NK-92 treated with Interleukin-12 subunit alpha and Interleukin-12 subunit beta, amount 100 ng/mL, for 24 hours (cell line): ENCODE data around the gene TBC1D10A.
"Not testable (repeated sequence)": the region's sequence is repeated elsewhere in the genome, so short reads cannot be mapped to it uniquely, and the experiment has no call there.

Experiments
- DNase-seq: peaks from one replicate; lab custom pipeline; 2025; lab: John Stamatoyannopoulos, UW

Gene TBC1D10A

DNA sequence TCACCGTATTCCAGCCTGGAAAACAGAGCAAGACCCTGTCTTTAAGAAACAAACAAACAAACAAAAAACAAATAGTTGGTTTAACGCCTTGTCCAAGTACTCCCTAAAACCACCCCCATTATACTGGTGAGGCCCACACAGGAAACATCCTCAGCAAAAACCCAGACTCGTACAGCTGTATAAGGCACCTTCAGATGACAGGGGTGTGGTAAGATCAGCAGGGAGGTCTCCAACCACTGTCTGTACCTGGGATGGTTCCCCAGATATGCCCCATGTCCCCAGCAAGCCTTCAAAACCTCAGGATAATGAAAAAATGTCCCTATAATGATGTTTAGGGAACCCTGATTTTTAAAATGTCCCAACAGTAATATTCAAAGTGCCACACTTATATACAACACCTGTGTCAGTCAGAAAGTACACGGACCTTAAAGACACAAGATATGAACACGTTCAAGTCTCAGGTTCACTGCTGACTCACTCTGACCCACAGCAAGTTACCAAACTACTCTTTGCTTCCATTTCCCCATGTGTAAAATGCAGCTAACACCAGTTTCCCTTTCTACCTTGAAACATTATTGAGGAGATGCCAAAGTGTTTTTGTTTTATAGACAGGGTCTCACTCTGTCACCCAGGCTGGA is 20.6 kb upstream of the TBC1D10A start:
- no peak for DNase-seq

DNA sequence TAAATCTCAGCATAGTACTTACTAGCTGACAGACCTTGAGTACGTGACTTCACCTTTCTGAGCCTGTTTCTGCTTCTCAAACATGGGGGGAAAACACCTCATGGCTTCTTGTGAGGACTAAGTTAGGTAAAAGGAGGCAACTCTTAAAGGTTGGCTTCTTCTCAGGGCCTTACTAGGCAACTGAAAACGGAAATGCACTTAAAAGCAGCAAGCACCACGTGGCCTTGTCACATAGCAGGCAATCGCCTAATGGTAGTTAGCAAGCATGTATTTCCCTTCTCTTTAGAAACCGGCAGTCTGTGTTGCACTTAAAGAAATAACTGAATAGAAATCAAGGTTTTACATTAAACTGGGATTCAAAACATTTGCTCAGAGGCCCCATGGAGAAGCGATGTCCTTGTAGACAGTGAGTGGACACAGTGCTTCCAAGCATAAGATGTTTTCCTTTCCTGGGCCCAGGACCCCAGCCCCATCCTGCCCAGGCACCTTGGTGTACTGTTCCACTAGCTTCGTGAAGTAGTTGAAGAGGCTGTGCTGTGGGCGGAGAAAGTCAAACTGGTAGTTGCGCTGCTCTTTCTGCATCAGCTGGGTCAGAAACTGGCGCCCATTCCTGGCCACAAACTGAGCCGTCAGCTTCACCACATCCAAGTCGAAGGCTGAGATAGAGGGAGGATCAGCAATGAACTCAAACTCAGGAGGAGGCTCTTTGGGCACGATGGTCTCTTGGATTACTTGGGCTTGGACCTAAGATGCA is 17.9 kb upstream of the TBC1D10A start:
- no peak for DNase-seq

DNA sequence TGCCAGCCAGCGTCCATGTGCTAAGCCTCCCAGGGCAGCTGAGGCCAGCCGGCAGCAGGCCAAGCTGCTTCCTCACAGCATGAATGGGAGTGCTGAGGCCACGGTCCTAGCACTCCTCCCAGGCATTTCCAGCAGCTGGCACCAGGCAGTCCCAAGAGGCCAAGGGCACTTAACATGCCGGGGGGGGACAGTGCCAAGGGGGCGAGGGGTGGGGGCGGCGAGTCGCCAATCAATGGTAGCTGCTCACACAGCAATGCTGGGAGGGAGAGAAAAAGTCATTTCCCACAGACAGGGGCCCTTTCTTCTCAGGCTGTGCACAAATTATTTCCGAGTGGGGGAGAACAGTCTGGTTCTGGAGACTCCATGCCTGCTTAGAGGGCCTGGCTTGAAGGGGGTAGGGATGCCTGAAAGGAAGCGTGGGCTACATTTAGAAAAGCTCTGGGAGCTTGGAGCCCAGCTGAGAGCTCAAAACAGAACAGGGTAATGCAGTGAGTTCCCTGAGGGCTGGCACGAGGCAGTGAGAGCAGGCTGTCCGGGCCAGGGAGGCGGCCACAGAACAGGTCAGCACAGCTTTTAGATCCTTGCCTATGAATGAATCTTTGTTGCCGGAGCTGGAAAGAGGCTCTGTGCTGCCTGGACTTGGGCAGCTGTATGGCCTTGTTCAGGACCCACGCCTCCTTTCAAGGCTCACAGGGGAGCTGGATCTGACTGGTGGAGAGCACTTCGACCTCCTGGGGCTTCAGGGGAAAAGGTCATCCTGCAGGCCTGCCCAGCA is 14.4 kb upstream of the TBC1D10A start:
- DNase-seq: no peak

DNA sequence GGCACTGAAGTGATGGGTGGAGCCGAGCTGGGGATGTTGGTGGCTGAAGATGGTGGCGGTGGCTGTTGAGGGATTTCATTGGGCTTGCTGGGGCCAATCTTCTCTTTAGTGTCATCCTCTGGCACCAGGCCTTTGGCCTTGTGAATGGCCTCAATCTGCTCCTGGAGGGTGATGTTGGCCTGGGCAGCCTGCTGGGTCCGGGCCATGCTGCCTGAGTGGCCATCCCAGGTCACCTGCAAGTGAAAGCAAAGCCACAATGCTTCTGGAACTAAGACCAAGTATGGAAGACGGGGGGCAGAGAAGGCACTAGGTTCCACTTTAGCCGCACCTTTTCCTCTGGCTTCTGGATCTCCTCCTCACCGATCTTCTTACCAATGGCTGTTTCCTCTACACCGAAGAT is 12.1 kb upstream of the TBC1D10A start:
- DNase-seq: no peak

DNA sequence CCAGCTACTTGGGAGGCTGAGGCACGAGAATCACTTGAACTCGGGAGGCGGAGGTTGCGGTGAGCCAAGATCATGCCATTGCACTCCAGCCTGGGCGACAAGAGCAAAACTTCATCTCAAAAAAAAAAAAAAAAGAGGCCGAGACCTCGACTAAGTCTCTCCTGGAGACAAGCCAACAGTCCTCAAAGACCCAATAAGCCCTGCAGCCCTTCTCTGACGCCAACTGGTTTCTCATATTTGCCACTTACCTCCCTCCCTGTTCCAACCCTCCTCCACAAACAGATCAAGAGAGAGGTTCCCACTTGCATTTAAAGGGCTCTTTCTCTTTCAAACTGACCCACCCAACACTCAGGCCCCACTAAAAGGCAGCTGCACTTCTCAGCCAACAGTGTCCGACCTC is 11.6 kb upstream of the TBC1D10A start:
- DNase-seq: not testable (repeated sequence)

DNA sequence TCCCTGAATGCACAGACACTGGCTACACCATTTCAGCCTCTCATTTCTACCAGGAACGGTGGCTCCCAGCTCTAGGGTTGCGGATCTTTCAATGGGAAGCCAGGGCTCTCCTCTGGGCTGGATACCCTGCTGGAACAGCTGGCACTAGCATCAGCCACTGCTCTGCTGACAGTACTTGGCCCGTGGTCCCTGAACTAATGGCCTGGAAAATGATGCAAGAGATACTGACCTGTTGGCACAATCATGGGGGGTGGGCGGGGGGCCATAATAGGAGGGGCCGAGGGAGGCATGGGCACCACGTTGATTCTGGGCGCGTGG is 10.7 kb upstream of the TBC1D10A start:
- no peak for DNase-seq

DNA sequence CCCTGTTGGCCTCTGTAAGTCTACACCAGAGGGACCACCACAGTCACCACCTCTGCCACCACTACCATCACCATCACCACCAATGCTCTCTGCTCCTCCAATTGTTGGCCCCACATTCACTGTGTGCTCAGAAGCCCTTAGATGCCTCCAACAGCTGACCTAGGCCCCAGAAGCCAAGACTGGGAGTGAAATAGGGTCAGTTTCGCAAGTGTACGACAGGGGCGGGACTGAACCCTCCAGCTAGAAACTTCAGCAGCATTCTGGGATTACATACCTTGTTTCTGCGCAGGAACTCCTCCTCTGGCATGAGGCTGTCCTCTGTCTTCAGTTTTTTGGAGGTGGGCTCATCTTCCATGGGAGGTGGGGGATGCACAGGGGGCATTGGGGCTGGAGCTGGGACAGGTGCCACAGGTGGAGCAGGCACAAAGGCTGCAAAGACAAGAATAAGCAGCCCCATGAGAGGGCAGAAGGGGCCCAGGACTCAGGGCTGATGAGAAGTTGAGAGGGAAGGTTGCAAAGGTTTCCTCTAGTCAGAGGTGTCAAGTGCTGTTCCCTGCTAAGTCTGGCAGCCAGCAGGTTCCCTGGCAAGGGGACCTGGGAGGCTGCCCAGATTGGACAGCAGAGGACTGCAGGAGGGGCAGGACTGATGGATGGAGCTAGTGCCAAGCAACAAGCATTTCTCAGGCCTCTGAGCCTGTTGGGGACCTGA is 10.2 kb upstream of the TBC1D10A start:
- DNase-seq: no peak

DNA sequence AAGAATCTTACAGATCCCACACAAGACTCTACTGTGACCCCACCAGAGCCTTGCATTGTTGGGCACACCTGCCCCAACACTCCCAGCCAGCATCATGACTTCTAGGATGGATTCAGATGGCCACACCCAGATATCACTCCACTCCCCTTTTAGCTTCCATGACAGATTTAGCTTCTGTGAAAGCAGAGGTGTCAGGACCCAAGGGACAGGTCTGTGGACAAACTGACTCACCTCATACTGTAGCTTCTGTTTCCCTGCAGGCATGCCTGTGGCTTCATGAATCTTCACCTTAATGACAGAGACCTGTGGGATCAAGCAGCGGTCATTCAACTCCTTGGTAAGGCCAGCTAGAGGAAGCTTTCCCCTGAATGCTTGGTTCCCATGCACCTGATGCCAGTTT is 8.5 kb upstream of the TBC1D10A start:
- no peak for DNase-seq

DNA sequence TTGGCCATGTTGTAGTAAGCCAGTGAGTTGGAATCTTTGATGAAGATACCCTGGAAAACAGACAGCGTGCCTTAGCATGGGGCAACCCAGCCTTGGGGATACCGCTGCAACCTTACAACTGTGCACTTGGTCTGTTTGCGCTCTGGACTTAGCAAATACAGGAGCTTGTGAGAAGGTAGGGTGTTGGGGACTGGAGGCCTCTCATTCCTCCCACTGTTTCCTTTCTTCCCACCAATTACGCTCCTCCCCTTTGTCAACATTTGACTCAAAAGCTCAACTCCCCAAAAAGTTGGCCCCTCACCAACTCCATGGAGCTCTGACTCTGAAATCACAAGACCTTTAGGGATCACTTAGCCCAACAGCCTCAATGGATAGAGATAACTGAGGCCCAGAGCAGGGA is 7.9 kb upstream of the TBC1D10A start:
- DNase-seq: no peak

DNA sequence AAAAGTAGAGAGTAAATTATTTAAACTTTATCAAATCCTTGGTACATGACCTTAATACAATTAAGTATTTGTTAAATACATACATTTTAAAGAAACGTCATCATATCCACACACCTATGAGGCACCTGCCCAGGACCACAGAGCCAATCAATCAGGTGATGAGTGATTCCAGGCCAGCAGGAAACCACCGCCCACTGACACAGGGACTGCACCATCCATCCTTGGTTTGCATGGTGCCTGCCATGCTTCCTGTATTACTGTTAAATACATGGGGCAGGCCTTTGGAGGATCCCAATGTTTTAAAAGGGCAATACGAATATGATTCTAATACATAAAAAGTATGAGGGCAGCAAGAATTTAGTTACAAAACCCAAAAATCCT is 7.0 kb upstream of the TBC1D10A start:
- DNase-seq: no peak

DNA sequence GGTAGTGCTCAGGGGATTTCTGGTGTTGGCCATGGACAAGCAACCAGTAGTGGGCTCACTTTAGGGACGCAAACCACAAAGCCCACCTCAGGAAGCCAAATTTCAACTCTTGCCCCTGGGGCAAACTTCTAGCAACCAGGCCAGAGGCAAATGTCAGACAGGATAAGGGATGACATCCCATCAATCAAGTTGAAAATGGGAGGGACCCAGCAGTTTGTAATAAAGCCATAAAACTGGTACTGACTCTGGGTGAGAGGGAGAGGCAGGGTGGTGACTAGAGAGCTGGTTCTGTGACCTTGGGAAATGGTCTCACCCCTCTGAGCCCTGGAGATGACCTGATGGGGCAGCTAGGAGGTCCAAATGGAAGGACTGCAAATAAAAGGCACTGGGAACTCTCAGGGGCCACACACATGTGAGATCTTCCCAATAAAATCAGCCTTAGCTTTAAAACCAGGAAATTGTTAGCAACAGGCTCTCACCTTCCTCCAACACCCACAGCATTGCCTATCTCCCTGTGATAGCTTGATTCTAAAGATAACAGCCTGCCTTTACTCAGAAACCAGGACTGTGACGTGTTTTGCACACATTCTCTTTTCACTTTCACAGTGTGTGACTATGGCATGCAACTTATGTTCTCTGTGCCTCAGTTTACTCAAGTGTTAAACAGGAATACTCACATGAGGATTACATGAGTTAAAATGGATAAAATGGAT is 6.4 kb upstream of the TBC1D10A start:
- no peak for DNase-seq

DNA sequence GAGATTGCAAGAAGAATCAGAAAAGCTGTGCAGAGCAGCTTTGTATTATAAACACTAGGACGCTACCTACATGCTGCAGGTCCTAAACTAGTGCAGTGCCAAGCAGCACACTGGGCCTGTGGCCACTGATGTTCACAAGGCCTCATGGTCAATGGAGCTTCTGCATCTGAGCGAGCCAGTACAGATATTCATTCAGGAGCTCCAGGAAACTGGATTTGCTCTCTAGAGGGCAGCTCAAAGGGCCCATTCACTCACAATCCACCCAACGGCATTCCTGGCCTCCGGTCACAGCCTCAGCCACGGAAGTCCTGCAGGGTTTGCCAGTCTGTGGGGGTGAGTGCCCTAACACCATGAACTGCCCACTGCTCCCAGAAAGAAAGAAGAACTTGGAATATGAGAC is 5.8 kb upstream of the TBC1D10A start:
- no peak for DNase-seq

DNA sequence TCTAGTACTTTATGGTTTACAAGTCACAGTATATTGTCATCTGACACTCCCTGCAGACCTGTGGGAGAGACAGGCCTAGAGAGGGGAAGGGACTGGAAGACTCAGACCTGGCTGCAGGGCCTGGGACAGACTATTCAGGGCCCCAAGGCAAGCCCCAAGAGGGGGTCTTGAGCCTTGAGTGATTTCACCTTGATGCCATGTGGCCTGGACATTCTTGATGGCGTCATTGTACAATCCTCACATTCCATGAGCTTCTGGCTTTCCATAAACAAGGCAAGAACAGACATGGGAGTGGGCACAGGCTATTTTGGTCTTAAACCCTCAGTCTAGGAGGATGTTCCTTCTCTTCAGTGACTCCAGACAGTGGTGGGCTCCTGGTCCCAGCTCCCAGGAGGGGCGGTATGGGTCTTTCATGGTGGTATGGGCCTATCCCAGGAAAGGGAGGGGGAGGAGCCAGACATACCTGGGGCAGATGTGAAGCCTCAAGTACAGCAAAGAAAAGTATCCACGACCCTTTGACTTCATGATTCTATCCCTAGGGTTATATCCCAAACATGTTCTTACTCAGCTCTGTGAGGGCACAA is 1.8 kb upstream of the TBC1D10A start:
- DNase-seq: no peak

DNA sequence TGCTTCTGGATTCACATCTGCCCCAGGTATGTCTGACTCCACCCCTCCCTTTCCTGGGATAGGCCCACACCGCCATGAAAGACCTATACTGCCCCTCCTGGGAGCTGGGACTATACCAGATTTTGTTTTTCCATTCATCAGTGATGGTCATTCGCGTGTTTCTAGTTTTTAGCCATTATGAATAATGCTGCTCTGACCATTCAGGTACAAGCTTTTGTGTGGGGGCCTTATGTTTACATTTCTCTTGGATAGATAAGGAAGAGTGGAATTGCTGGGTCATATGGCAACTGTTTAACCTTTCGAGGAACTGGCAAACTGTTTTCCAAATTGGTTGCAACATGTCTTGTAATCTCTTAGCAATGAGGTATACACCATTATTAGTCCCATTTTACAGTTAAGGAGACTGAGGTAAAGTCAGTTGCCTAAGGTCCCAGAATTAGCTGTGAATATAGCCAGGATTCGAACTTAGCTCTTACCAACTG is 1.2 kb upstream of the TBC1D10A start:
- DNase-seq: no peak

DNA sequence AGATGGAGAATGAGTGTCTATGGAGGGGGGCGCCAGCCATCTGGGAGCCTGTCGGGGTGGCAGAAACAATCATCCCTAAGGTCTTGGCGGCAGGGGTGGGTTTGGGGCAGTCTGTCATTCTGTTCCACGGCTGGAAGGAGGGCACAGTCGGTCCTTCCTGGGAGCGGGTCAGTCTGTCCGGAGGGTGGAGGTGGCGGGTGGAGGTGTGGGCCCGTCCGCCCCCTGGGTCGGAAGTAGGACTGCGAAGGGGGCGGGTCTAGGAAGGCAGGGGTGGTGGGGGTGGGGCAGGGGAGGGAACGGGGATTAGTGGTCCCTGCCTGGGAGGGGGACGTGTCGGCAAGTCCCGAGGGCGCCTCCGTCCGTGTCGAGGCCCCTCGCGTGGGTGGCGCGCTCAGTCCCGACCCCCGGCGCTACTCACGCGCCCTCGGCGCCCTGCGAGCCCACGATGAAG is 461 bp downstream of the TBC1D10A start:
- peak; percentile 50 for DNase-seq

DNA sequence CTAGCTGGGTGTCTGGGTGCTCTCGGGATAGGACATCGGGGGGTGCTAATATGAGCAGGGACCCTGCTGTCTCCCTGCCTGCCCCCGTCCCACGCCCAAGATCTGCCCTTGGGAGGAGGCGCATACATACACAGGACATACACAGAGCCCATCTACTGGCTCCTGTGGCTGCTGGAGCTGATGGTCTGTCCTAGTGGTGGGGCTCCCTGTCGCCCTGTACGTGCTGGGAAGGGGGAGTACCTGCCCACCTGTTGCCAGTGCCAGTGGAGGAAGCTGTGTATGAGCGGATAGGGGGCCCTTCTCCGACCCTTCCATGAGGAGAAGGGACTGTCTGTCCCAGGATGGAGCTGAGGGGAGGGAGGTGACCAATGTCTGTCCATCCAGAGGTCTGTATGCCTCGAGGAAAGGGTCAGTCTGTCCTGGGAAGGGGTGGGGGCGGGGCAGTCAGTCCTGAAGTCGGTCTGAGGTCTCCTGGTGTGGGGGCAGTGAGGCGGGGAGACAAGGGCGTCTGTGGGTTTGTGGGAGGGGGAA is 952 bp downstream of the TBC1D10A start:
- DNase-seq: no peak

DNA sequence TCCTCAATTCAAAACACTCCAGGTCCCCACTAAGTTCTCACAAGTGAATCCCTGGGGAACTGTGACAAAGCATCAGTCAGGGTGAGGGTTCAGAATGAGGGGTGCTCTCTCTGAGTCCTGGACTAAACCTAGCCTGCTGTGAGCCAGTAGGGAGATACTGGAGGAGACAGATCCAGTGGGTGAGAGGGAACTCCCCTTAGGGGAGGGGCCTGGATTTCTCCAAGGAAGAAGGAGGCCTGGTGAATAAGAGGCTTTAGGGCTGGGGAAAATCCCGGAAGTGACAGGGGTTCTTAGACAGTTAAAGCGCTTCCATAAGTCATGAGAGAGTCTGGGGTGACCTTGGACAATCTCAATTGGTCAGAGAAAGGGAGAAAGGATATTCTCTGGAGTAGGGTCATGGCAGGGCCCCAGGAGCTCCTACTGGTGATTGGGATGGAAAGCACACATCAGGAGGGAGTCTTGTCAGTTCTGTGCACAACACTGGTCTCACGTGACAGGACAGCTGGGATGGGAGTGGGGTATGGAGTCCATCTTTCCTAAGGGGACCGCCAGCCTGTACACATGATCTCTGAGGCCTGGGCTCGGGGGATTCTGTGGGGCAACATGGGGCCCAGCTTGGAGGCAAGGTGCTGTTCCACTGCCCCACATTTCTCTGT is 1.5 kb downstream of the TBC1D10A start:
- DNase-seq: no peak

DNA sequence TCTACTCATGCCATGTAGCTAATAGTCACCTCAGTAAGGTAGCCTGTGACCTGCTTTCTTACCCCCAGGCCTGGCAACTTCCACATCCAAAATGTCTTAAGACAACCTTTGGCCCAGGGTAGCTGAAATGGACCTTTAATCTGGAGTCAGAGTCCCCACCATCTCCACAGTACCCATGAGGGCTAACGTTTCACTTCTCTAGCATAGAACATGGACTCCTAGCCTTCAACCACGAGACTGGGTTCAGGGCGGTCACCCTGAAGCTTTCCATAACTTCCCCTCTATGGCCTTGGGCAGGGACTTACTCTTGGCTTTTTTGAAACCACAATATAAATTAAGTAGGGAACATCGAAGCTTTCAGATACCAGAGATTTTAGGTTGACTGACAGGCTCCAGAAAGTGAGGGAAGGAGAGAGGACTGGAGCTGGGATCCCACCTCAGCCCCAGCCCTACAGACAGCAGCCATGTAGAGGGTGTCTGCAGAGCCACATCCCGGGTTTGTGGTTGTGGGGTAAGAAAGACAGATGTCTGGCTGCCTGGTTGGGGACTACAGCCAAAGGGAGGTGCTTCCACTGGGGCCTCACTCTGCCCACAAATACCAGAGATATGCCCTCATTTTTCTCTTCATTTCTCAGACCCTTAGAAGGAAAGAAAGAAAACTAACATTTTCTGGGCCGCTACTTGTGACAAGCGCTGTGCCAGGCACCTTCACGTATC is 2.6 kb downstream of the TBC1D10A start:
- no peak for DNase-seq

DNA sequence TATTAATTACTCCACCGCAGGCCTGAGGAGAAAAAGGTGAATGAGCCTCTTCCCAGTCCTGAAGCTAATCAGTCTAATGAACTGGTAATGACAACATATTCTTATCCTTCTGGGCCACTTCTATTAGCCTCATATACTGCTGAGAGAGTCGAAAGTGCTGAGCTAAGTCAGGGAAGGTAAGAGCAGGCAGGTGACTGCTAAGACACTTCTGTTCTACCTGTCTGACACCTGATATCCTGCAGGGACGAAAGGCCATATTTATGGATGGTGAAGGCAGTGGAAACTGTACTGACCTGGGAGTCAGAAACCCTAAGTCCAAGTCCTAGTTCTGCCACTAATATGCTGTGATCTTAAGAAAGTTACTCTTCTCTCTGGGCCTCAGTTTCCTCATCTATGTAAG is 3.5 kb downstream of the TBC1D10A start:
- no peak for DNase-seq

DNA sequence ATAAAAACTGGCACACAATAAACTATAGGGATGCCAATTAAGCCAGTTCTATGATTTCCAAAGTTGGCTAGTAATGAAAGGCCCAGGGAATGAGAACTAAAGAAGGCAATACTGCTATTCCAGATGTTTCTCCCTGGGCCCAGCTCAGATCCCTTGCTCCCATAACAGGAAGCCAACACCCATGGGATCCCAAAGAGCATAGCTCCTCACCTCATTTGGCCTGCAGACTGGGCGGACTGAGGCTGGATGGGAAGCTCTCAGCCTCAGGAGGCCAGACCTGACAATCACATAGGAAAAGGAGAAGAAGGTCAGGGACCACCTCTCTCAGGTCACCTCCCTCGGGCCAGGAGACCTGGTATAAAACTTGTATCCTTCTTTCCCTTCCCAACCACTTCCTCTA is 5.3 kb downstream of the TBC1D10A start:
- no peak for DNase-seq
